SKM-1 (cell line): ENCODE measurements around the gene GATA2.

ENCODE experiments used
- DNase-seq: peaks from one replicate; lab custom pipeline; 2025; ENCODE audit not compliant: unreplicated experiment; lab: John Stamatoyannopoulos, UW

The GATA2 gene

DNA sequence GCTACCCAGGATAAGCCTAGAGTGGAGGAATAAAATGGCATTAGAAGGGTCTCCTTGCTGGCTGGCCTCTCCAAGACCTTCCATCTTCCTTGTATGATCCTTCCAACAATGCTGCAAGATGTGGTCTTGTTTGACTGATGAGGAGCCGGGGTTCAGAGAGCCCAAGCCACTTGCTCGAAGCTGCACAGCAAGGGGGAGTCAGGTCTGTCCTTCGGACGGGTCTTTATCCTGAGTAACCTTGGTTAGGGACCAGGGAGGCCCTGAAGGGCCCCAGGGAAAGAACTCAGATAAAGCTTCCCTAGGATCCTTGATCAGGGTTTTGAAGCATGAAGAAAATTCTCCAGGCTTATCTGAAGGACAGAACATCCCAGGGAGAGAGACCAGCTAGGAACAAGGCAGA, 19.3 kb downstream of the GATA2 start:
- no peak for DNase-seq

GRCh38 chr3:128473180-128473519, 19.9 kb downstream of the GATA2 start:
- no peak for DNase-seq

- no peak for DNase-seq
These were observed 20.4 kb downstream of the GATA2 start for GRCh38 chr3:128472449-128473179.

GRCh38 chr3:128471720-128472119, 21.3 kb downstream of the GATA2 start:
- DNase-seq: no peak

GRCh38 chr3:128471110-128471509, 21.9 kb downstream of the GATA2 start:
- DNase-seq: no peak

DNA sequence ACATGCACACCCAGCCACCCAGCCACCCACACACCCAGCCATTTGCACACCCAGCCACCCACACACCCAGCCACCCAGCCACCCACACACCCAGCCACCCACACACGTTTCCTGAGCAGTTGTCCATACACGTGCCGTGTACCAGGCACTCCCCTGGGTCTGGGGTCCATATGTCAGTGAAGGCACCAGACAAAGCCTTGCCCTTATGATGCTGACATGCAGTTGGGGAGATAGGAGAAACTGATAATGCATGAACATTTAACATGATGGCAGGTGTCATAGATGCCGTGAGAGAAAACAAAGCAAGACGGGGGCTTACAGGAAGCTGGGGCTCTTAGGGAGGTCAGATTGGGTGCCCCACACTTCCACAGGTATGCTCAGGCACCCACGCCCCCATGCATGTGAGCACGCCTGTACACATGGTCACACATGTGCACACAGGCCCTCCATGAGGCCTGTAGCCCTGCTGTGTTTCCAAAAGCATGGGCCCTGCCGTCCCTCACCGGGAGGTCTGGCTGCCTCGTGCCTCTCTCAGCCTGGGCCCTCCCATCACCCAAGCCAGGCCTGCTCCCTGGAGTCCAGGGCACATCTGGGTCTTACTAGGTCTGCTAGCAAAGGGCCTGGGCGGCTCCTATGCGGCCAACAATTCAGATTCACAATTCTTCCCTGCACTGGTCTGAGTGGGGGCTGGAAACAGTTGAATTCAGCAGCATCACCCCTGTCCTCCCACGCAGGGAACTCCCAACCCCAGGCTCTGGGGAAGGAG, 22.7 kb downstream of the GATA2 start:
- DNase-seq: no peak

DNA sequence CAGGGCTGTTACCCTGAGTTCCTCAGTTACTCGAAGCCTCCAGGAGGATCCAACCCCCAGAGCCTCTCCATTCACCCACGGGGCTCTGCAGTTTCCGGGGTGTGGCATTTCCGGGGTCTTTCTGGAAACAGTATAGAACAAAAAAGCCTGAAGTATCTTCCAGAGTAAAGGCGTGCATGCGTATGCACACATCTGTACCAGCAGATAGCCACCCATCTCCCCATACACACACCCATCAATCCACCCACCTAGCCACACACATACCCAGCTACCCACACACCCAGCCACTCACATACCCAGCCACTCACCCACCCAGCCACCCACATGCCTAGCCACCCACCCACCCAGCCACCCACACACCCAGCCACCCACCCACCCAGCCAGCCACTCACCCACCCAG, 23.4 kb downstream of the GATA2 start:
- no peak for DNase-seq

- DNase-seq: no peak
These were observed 24.0 kb downstream of the GATA2 start for GRCh38 chr3:128468791-128469527.

DNA sequence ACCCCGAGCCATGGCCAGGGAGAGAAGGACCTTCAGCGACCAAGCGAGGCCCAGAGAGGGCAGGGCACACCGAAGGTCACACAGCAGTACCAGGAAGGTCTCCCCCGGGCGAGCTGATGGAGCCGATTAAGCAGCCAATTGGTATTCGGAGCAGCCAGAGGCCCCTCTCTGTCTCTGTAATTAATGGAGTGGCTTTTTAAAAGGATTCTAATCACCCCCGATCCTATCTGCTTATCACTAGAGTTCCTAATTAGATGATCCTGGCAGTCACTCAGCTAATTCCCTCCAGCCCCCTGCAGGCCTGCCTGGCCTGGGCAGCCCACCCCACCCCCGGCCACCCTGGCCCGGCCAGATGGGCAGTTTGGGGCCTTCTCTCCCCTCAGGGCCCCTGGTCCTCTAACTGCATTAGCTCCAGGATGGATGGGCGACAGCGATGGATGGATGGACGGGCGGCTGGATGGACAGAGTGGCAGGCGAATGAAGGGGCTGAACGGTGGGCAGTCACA, 24.7 kb downstream of the GATA2 start:
- no peak for DNase-seq

GRCh38 chr3:128466840-128467541, 26.0 kb downstream of the GATA2 start, which contains the start of gene DNAJB8:
TSS of gene DNAJB8 (minus strand) at chr3:128466890. CDS start at chr3:128463245, 3,645 bp downstream.
- no peak for DNase-seq

GRCh38 chr3:128464702-128465101, 28.3 kb downstream of the GATA2 start:
- no peak for DNase-seq

- DNase-seq: no peak
These were observed 28.8 kb downstream of the GATA2 start for GRCh38 chr3:128464188-128464587.

- no peak for DNase-seq
These were observed 29.2 kb downstream of the GATA2 start for GRCh38 chr3:128463771-128464170.

- DNase-seq: no peak
These were observed 29.6 kb downstream of the GATA2 start for GRCh38 chr3:128463354-128463753.

- no peak for DNase-seq
These were observed 30.1 kb downstream of the GATA2 start for GRCh38 chr3:128462931-128463330.

DNA sequence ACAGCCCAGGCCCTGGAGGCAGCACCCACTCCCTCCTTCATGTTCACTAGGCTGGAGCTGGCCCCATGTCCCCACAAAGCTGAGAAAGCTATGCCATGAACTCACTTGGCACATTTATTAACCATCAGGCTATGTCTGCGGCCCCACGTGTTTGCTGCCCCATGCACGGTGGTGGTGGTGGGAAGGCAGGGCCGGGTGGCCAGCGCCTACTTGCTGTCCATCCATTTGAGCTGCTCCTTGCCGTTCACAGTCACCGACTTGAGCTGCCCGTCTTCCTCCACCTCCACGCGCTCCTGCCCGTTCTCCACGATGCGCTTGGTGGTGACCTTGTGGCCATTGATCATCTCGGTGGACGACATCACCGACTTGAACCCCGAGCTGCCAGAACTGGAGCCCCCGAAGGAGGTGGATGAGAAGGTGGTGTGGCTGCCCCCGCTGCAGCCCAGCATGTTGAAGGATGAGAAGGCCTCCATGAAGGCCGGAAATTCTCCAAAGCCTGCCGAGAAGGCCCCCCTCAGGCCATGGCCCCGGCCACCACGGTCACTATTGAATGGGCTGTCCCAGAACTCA, 30.6 kb downstream of the GATA2 start:
- no peak for DNase-seq

GRCh38 chr3:128461731-128462130, 31.3 kb downstream of the GATA2 start:
- DNase-seq: no peak

DNA sequence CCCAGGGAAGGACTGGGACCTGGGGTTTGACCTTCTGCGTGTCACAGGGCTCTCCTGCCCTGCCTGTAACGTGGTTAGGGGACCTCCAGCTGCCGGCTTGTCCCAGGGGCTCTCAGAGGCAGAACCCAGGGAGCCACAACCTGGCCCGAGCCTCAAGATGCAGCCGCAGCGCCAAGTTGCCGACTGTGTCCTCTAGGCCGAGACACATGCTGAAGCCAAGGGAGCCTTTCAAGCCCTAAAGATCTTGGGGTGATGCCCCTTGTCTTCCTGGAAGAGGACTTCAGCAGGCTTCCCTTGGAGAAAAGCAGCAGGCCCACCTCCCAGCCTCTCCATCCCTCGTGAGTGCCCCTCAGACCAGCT, 33.6 kb downstream of the GATA2 start:
- DNase-seq: no peak

DNA sequence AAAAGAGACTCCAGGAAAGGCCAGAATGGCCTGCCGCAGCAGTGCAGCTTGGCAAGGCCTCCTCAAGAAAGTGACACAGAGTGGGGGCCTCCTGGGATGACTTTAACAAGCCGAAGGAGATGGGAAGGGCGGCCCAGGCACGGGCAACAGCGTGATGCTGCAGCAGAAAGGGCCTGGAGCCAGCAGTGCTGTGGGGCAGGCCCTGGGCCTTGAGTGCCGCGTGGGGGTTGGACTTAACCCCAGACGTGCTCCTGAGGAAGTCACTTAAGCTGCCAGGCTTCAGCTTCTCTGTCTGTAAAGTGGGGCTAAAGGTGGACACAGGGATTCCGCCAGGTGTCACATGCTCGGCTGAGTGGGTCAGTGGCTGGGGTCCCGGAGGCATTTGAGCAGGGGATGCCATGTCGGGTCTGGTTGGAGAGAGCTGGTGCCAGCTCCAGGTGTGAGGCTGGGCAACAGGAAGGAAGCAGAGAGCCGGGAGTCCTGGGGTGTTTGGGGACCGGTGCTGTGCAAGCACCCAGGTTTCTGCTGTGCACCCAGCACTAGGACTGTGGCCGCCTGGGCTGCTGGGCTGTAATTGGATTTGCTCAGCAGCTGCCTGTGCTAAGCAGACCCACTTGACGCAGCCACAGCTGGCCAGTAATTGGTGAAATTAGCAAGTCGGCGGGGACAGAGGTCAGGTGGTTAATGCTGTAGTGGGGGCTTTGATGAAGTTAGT, 34.1 kb downstream of the GATA2 start:
- DNase-seq: no peak

GRCh38 chr3:128457937-128458336, 35.1 kb downstream of the GATA2 start:
- no peak for DNase-seq
